HCT116 (cell line): ENCODE data around the gene ANXA5. TPM values are rescaled to one million over a fixed set of nuclear protein-coding genes. Genes with fewer than 3 reads are reported as not detected.

ENCODE experiments used
- ATAC-seq: fragments of 200-7000 bp; cut with Tn5 transposase; 2 replicates; pipeline ENCODE4 v1.9.1; 2020; ENCODE audit warnings: mild to moderate bottlenecking, moderate library complexity
- BruUV-seq: library from RNA; stranded (reverse); fragments of 400-500 nt; replicated peaks from 2 replicates; lab custom pipeline; 2021; lab: Mats Ljungman, UMichigan
- CTCF ChIA-PET: fragments of 300-600 bp; sonication (Branson Sonifier 250); formaldehyde crosslinking; loops from one replicate; lab custom pipeline; 2021; ENCODE audit warnings: antibody characterized with exemption; lab: Charles Lee
- POLR2A ChIA-PET: fragments of 300-600, 350-600 bp; sonication (Branson Sonifier 250); formaldehyde crosslinking; loops from one replicate; lab custom pipeline; 2021; ENCODE audit warnings: antibody characterized with exemption; lab: Charles Lee
- RAD21 ChIA-PET, 2 experiments: fragments of 300-600 bp; sonication (Branson Sonifier 250); formaldehyde crosslinking; loops; one replicate each; lab custom pipeline; 2023; ENCODE audit warnings: low total read pairs in 2 of 2; ENCODE audit not compliant: uncharacterized antibody in 2 of 2, unreplicated experiment in 2 of 2, low non-redundant PET in 1 of 2; lab: Charles Lee
- DNase-seq: peaks from one replicate; pipeline ENCODE4 v3.0.0-alpha.2; 2010; ENCODE audit warnings: low read depth, low spot score
- H2AFZ ChIP-seq: fragments of 200-600 bp; shearing (Covaris generic), sonication (generic); 2 replicates; pipeline ENCODE4 v1.6.1; 2017; ENCODE audit warnings: low read depth, mixed run types, mixed read lengths, antibody characterized with exemption, low read length; ENCODE audit not compliant: poor library complexity, severe bottlenecking
- H3K27ac ChIP-seq: 2 replicates; pipeline ENCODE4 v1.5.1; 2012; ENCODE audit warnings: low read depth, low read length
- H3K27me3 ChIP-seq: fragments of 200-600 bp; sonication (generic); 2 replicates; pipeline ENCODE4 v1.6.1; 2016; ENCODE audit warnings: mixed run types, low read length, mixed read lengths; ENCODE audit not compliant: insufficient read depth
- H3K36me3 ChIP-seq, 2 experiments: fragments of 200-500 bp in 1 of 2; fragments of 200-600 bp in 1 of 2; sonication (Bioruptor generic) in 1 of 2; sonication (generic) in 1 of 2; 2 replicates each; pipeline versions ENCODE4 v1.5.1 to v1.6.1; 2014 to 2016; ENCODE audit warnings: low read length in 2 of 2, inconsistent platforms in 1 of 2, mixed read lengths in 1 of 2, mixed run types in 1 of 2; ENCODE audit not compliant: insufficient read depth in 2 of 2, control insufficient read depth in 1 of 2
- H3K4me1 ChIP-seq, 2 experiments: fragments of 200-600 bp in 1 of 2; sonication (generic) in 1 of 2; 2 replicates each; pipeline versions ENCODE4 v1.5.1 to v1.6.1; 2012 to 2017; ENCODE audit warnings: low read length in 2 of 2, inconsistent platforms in 1 of 2, mild to moderate bottlenecking in 1 of 2, mixed read lengths in 1 of 2, mixed run types in 1 of 2, moderate library complexity in 1 of 2; ENCODE audit not compliant: insufficient read depth in 2 of 2, control insufficient read depth in 1 of 2
- H3K4me2 ChIP-seq: fragments of 200-600 bp; sonication (generic); 2 replicates; pipeline ENCODE4 v1.6.1; 2017; ENCODE audit warnings: mixed run types, low read length, mixed read lengths
- H3K4me3 ChIP-seq, 2 experiments: fragments of 200-600 bp in 1 of 2; sonication (generic) in 1 of 2; replicated peaks in 1 of 2; 2 replicates each; pipeline ENCODE4 v1.5.1; 2011 to 2016; ENCODE audit warnings: low read length in 2 of 2, control low read depth in 1 of 2, low read depth in 1 of 2, mild to moderate bottlenecking in 1 of 2, mixed read lengths in 1 of 2, mixed run types in 1 of 2
- H3K79me2 ChIP-seq: fragments of 200-600 bp; sonication (generic); 2 replicates; pipeline ENCODE4 v1.6.1; 2017; ENCODE audit warnings: mild to moderate bottlenecking, mixed run types, low read length, moderate library complexity, mixed read lengths; ENCODE audit not compliant: insufficient read depth
- H3K9ac ChIP-seq: fragments of 200-600 bp; sonication (generic); 2 replicates; pipeline ENCODE4 v1.6.1; 2016; ENCODE audit warnings: low read length, mixed read lengths
- H3K9me2 ChIP-seq: fragments of 200-600 bp; sonication (generic), shearing (Covaris generic); 2 replicates; pipeline ENCODE4 v1.6.1; 2017; ENCODE audit warnings: mixed run types, mild to moderate bottlenecking, moderate library complexity; ENCODE audit not compliant: insufficient read depth
- H3K9me3 ChIP-seq, 2 experiments: fragments of 200-500 bp in 1 of 2; fragments of 200-600 bp in 1 of 2; sonication (Bioruptor generic) in 1 of 2; sonication (generic) in 1 of 2; 2 replicates each; pipeline ENCODE4 v1.6.1; 2014 to 2017; ENCODE audit warnings: low read length in 2 of 2, mixed read lengths in 2 of 2, inconsistent platforms in 1 of 2, low read depth in 1 of 2, mild to moderate bottlenecking in 1 of 2, mixed run types in 1 of 2, moderate library complexity in 1 of 2; ENCODE audit not compliant: control insufficient read depth in 1 of 2, insufficient read depth in 1 of 2
- H4K20me1 ChIP-seq: fragments of 200-600 bp; sonication (generic), shearing (Covaris generic); 2 replicates; pipeline ENCODE4 v1.6.1; 2017; ENCODE audit warnings: mixed run types, mild to moderate bottlenecking, moderate library complexity; ENCODE audit not compliant: insufficient read depth
- CBX3 ChIP-seq: IDR thresholded peaks from 2 replicates; pipeline ENCODE4 v1.6.1; 2012; ENCODE audit warnings: low read depth
- CEBPB ChIP-seq: IDR thresholded peaks from 2 replicates; pipeline ENCODE4 v1.6.1; 2012; ENCODE audit warnings: low read depth
- CTCF ChIP-seq, 3 experiments: fragments of 200-600 bp in 1 of 3; sonication (generic) in 1 of 3; IDR thresholded peaks in 2 of 3; conservative IDR thresholded peaks in 1 of 3; 2 replicates each; pipeline ENCODE4 v1.5.1; 2012 to 2017; ENCODE audit warnings: low read depth in 2 of 3, low read length in 2 of 3, antibody characterized with exemption in 1 of 3, borderline replicate concordance in 1 of 3, control low read depth in 1 of 3, mild to moderate bottlenecking in 1 of 3, mixed read lengths in 1 of 3, mixed run types in 1 of 3, moderate library complexity in 1 of 3; ENCODE audit not compliant: insufficient read depth in 1 of 3
- EGR1 ChIP-seq: IDR thresholded peaks from 2 replicates; pipeline ENCODE4 v1.6.1; 2012; ENCODE audit warnings: low read depth
- ELF1 ChIP-seq: IDR thresholded peaks from 2 replicates; pipeline ENCODE4 v1.6.1; 2012; ENCODE audit warnings: low read depth, borderline replicate concordance
- EZH2phosphoT487 ChIP-seq: fragments of 200-600 bp; IDR thresholded peaks from 2 replicates; pipeline ENCODE4 v1.6.1; 2018; ENCODE audit warnings: antibody characterized with exemption, borderline replicate concordance
- FOSL1 ChIP-seq: IDR thresholded peaks from 2 replicates; pipeline ENCODE4 v1.6.1; 2012; ENCODE audit warnings: low read depth
- JUND ChIP-seq: IDR thresholded peaks from 2 replicates; pipeline ENCODE4 v1.6.1; 2012
- POLR2A ChIP-seq: IDR thresholded peaks from 2 replicates; pipeline ENCODE4 v1.7.0; 2011; ENCODE audit warnings: borderline replicate concordance; ENCODE audit not compliant: insufficient read depth, insufficient read length; ENCODE audit errors: extremely low read depth
- RAD21 ChIP-seq: IDR thresholded peaks from 2 replicates; pipeline ENCODE4 v1.6.1; 2012; ENCODE audit warnings: low read depth, mild to moderate bottlenecking
- REST ChIP-seq: IDR thresholded peaks from 2 replicates; pipeline ENCODE4 v1.6.1; 2012; ENCODE audit warnings: low read depth
- SIN3A ChIP-seq: IDR thresholded peaks from 2 replicates; pipeline ENCODE4 v1.6.1; 2012; ENCODE audit warnings: low read depth
- SP1 ChIP-seq: IDR thresholded peaks from 2 replicates; pipeline ENCODE4 v1.6.1; 2012; ENCODE audit warnings: low read depth
- SRF ChIP-seq: IDR thresholded peaks from 2 replicates; pipeline ENCODE4 v1.6.1; 2012; ENCODE audit warnings: low read depth
- TCF7L2 ChIP-seq: IDR thresholded peaks from 2 replicates; pipeline ENCODE4 v1.7.0; 2011; ENCODE audit warnings: borderline replicate concordance, inconsistent platforms; ENCODE audit not compliant: insufficient read depth, insufficient read length; ENCODE audit errors: extremely low read depth
- YY1 ChIP-seq: IDR thresholded peaks from 2 replicates; pipeline ENCODE4 v1.6.1; 2011; ENCODE audit warnings: low read length, low read depth, moderate library complexity, mild to moderate bottlenecking; ENCODE audit not compliant: insufficient replicate concordance; ENCODE audit errors: extremely low read depth
- ZBTB33 ChIP-seq: IDR thresholded peaks from 2 replicates; pipeline ENCODE4 v1.6.1; 2011; ENCODE audit warnings: mild to moderate bottlenecking, low read length, moderate library complexity; ENCODE audit not compliant: insufficient replicate concordance; ENCODE audit errors: extremely low read depth
- ZNF274 ChIP-seq: fragments of 200-500 bp; sonication (Bioruptor generic); IDR thresholded peaks from 2 replicates; pipeline ENCODE4 v1.6.1; 2014; ENCODE audit warnings: mild to moderate bottlenecking, low read depth, low read length, inconsistent platforms
- intact Hi-C: fragments of 100-400 bp; cut with micrococcal nuclease; formaldehyde crosslinking; loops from 2 replicates; pipeline ENCODE4 v1.10.0; 2022
- total RNA-seq: library from RNA; stranded (reverse); gene quantifications from one replicate; pipeline ENCODE4 v1.2.1, GENCODE V29; 2021; ENCODE audit not compliant: unreplicated experiment

The ANXA5 gene
- total RNA-seq, 1 experiment from 2014 or later = 186 TPM

- DNase-seq = no peak
- no TSS peak for BruUV-seq
- ATAC-seq = no peak
- H3K27ac ChIP-seq = no peak overlapping the region
- peaks cover 10 to 25% of the 10 kb centered on the region in 2 experiments; a peak in 3 of 4 replicates for H3K4me1 ChIP-seq
- no peak overlapping the region for H3K9ac ChIP-seq
- 0 out of 4 replicates have a peak, but pooled peaks cover 2 to 7% of the 10 kb centered on the region in 2 experiments for H3K36me3 ChIP-seq
- no peaks in the 10 kb centered on the region for H3K9me2 ChIP-seq
- POLR2A ChIA-PET = no interaction called here
- intact Hi-C loops = no loop called here
- no peaks in the 10 kb centered on the region for H3K9me3 ChIP-seq
- peaks cover 30% of the 10 kb centered on the region for H3K79me2 ChIP-seq
- H2AFZ ChIP-seq = no peak overlapping the region
- H4K20me1 ChIP-seq = no peaks in the 10 kb centered on the region
- CTCF ChIA-PET = no interaction called here
- no peaks in the 10 kb centered on the region for H3K27me3 ChIP-seq
- RAD21 ChIA-PET = no interaction called here
- H3K4me2 ChIP-seq = no peak overlapping the region; the same call in 1 of the 2 replicates
- no peak overlapping the region for H3K4me3 ChIP-seq
- no peak for TF ChIP-seq TCF7L2
- TF ChIP-seq CBX3 = no peak
- no peak for TF ChIP-seq EZH2phosphoT487
- no peak for TF ChIP-seq SIN3A
- no peak for TF ChIP-seq FOSL1
- no peak for TF ChIP-seq ZBTB33
- TF ChIP-seq ZNF274 = no peak
- TF ChIP-seq CEBPB = no peak
- TF ChIP-seq RAD21 = no peak
- TF ChIP-seq CTCF (IDR thresholded peaks at IDR 0.05 in 2 of 3, conservative IDR thresholded peaks at IDR 0.05 in 1 of 3; ENCODE audit: borderline replicate concordance in 1 of 3, insufficient read depth in 1 of 3, low read depth in 2 of 3, low read length in 2 of 3) = no peak
- TF ChIP-seq JUND = no peak
- no peak for TF ChIP-seq REST
- no peak for TF ChIP-seq SRF
- no peak for TF ChIP-seq POLR2A
- no peak for TF ChIP-seq EGR1
- no peak for TF ChIP-seq SP1
- no peak for TF ChIP-seq ELF1
- TF ChIP-seq YY1 = no peak
- TF ChIP-seq, all 23 proteins: peak for 0
These were observed 1.5 kb upstream of the ANXA5 start for GRCh38 chr4:121698236-121698671.
